Right ventricle myocardium superior (tissue), 1 donor: Measurements from ENCODE around the gene CDH20. TPM values are rescaled to one million over a fixed set of nuclear protein-coding genes. Genes with fewer than 3 reads are reported as not detected.
A peak's percentile ranks its signal among the peaks of the same experiment; 100 is the strongest.

ENCODE experiments used
- ATAC-seq: fragments of 200-7000 bp; cut with Tn5 transposase; one replicate; pipeline ENCODE4 v1.9.1; 2020; ENCODE audit warnings: mild to moderate bottlenecking; ENCODE audit not compliant: poor library complexity
- DNase-seq: peaks from one replicate; pipeline ENCODE4 v3.0.0-alpha.2; 2020
- intact Hi-C: fragments of 100-400 bp; cut with DNase I; formaldehyde crosslinking; loops from one replicate; pipeline ENCODE4 v1.11.2; 2022
- total RNA-seq: library from RNA; stranded (reverse); fragmentation: NEBNext Ultra II Directional; extraction: Animal tissue kit (Norgen Biotek cat#: 25700); gene quantifications from one replicate; pipeline ENCODE4 v1.2.1, GENCODE V29; 2021
- donor health status: DM: no; HTN: yes; CAD: no; lungs with severe emphysema.

CDH20 gene
- total RNA-seq, 1 donor from 2014 or later, result 0.05 TPM

- ATAC-seq (no peak), DNase-seq (no peak)
- intact Hi-C loops, result no loop called here
Observed at GRCh38 chr18:61402726-61403125, 69.5 kb downstream of the CDH20 start.

- DNase-seq (no peak), ATAC-seq (no peak)
- intact Hi-C loops, result no loop called here
Observed at GRCh38 chr18:61413396-61413795, 80.2 kb downstream of the CDH20 start.

- no peak for DNase-seq
- intact Hi-C loops, result no loop called here
- no peak for ATAC-seq
Observed at GRCh38 chr18:61414086-61414485, 80.9 kb downstream of the CDH20 start.

GRCh38 chr18:61419763-61420162 is 86.5 kb downstream of the CDH20 start:
- ATAC-seq, result no peak
- DNase-seq, result no peak
- intact Hi-C loops, result no loop called here

GRCh38 chr18:61420218-61420885 is 87.1 kb downstream of the CDH20 start:
- ATAC-seq, result no peak
- intact Hi-C loops, result no loop called here
- no peak for DNase-seq

- DNase-seq (no peak), ATAC-seq (no peak)
- intact Hi-C loops, result no loop called here
Observed at GRCh38 chr18:61426492-61427053, 93.3 kb downstream of the CDH20 start.

- no peak for DNase-seq
- intact Hi-C loops, result no loop called here
- no peak for ATAC-seq
Observed at GRCh38 chr18:61428266-61428665, 95.0 kb downstream of the CDH20 start.

- ATAC-seq (no peak), DNase-seq (no peak)
- intact Hi-C loops, result no loop called here
Observed at GRCh38 chr18:61432590-61432989, 99.4 kb downstream of the CDH20 start.

- DNase-seq (no peak), ATAC-seq (no peak)
- intact Hi-C loops, result no loop called here
Observed at GRCh38 chr18:61435064-61435652, 101.9 kb downstream of the CDH20 start.

- intact Hi-C loops, result no loop called here
- ATAC-seq (no peak), DNase-seq (no peak)
Observed at GRCh38 chr18:61443081-61443725, 110.0 kb downstream of the CDH20 start.

GRCh38 chr18:61448316-61448715 is 115.1 kb downstream of the CDH20 start:
- DNase-seq, result no peak
- intact Hi-C loops, result no loop called here
- ATAC-seq, result no peak

GRCh38 chr18:61459896-61460648 is 126.8 kb downstream of the CDH20 start:
- no peak for ATAC-seq
- DNase-seq, result no peak
- intact Hi-C loops, result no loop called here

- no peak for DNase-seq
- intact Hi-C loops, result no loop called here
- no peak for ATAC-seq
Observed at GRCh38 chr18:61464551-61465142, 131.4 kb downstream of the CDH20 start.

- ATAC-seq, result no peak
- no peak for DNase-seq
- intact Hi-C loops, result no loop called here
Observed at GRCh38 chr18:61466736-61467135, 133.5 kb downstream of the CDH20 start.

GRCh38 chr18:61470031-61470674 is 136.9 kb downstream of the CDH20 start:
- DNase-seq (no peak), ATAC-seq (no peak)
- intact Hi-C loops, result no loop called here

GRCh38 chr18:61471541-61471940 is 138.3 kb downstream of the CDH20 start:
- DNase-seq, result no peak
- no peak for ATAC-seq
- intact Hi-C loops, result no loop called here

GRCh38 chr18:61471942-61472341 is 138.7 kb downstream of the CDH20 start:
- ATAC-seq (peak; percentile 53), DNase-seq (no peak)
- intact Hi-C loops, result no loop called here

GRCh38 chr18:61474341-61474740 is 141.1 kb downstream of the CDH20 start:
- intact Hi-C loops, result no loop called here
- ATAC-seq, result no peak
- no peak for DNase-seq
